Measurements from ENCODE around the gene GBF1.

DNA sequence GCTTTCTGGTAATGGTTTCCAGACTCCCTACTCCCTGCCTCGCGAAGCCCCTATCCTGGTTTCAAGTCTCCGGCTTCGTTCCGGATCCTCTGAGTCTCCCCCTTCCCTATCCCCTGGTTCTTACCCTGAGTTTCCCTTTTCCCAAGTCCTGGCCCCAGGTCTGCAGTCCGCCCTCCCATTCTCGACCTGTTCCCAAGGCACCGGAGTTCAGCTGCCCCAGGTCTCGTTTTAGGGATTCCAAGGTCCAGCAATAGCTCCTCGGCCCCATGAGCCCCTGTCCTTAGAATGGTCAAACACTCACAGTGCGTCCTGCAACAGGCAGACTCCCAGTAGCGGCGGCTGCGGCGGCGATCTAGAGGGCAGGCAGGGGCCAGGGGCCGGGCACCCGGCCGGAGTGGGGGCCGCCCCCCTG lies 4.3 kb upstream of the GBF1 start:
- TF ChIP-seq, protein P1, sequence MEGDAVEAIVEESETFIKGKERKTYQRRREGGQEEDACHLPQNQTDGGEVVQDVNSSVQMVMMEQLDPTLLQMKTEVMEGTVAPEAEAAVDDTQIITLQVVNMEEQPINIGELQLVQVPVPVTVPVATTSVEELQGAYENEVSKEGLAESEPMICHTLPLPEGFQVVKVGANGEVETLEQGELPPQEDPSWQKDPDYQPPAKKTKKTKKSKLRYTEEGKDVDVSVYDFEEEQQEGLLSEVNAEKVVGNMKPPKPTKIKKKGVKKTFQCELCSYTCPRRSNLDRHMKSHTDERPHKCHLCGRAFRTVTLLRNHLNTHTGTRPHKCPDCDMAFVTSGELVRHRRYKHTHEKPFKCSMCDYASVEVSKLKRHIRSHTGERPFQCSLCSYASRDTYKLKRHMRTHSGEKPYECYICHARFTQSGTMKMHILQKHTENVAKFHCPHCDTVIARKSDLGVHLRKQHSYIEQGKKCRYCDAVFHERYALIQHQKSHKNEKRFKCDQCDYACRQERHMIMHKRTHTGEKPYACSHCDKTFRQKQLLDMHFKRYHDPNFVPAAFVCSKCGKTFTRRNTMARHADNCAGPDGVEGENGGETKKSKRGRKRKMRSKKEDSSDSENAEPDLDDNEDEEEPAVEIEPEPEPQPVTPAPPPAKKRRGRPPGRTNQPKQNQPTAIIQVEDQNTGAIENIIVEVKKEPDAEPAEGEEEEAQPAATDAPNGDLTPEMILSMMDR (IDR thresholded peaks at IDR 0.05): no peak
- TF ChIP-seq POLR2AphosphoS5 (IDR thresholded peaks at IDR 0.05): no peak
